ENCODE data around the gene RFC4. TPM values are rescaled to one million over a fixed set of nuclear protein-coding genes. Genes with fewer than 3 reads are reported as not detected.
A peak's percentile ranks its signal among the peaks of the same experiment; 100 is the strongest.

The RFC4 gene
- total and polyA plus RNA-seq, 7 donors: 8.7 to 30.3 (median 16.4) TPM

GRCh38 chr3:186783731-186784515, 22.4 kb downstream of the RFC4 start:
- Histone ChIP-seq H3K4me3 (peak overlapping the region; percentile 76 to 94 (median 86)), H3K27me3 (no peaks in the 10 kb centered on the region), H3K9me3 (no peaks in the 10 kb centered on the region), H3K4me1 (peaks cover 0 to 54% (median 43%) of the 10 kb centered on the region in 4 donors), H3K27ac (peak overlapping the region; percentile 94 to 99 (median 97)), H3K36me3 (peaks cover 28 to 46% (median 44%) of the 10 kb centered on the region in 4 donors)
- 0% methylated on average over 56 of the region's 56 CpGs for WGBS, 2 donors
- DNase-seq: peak; percentile 94
- peak; percentile 94 to 95 (median 95) for TF ChIP-seq POLR2AphosphoS5 (IDR thresholded peaks at IDR 0.05)
- TF ChIP-seq POLR2A (IDR thresholded peaks at IDR 0.05): peak; percentile 33 to 35
- TF ChIP-seq CTCF (IDR thresholded peaks at IDR 0.05): no peak
- intact Hi-C loops (cut with DNase I): loop anchor here (5.0 kb wide), 2 partner anchors 217 to 847 kb away; partner anchors contain the start of genes TBCCD1 and TRA2B

- Histone ChIP-seq H3K27me3 (no peaks in the 10 kb centered on the region), H3K9me3 (no peaks in the 10 kb centered on the region), H3K36me3 (peaks cover 27 to 39% (median 37%) of the 10 kb centered on the region in 4 donors), H3K4me1 (peaks cover 0 to 47% (median 39%) of the 10 kb centered on the region in 4 donors), H3K27ac (peak within 1 kb of the TSS; percentile 94 to 99 (median 97)), H3K4me3 (peak within 1 kb of the TSS; percentile 76 to 94 (median 86))
- 0% methylated on average over 60 of the region's 60 CpGs for WGBS, 2 donors
- peak; percentile 95 to 99 (median 98) for TF ChIP-seq POLR2AphosphoS5 (IDR thresholded peaks at IDR 0.05)
- TF ChIP-seq POLR2A (IDR thresholded peaks at IDR 0.05): peak; percentile 90 to 98
- no peak for TF ChIP-seq CTCF (IDR thresholded peaks at IDR 0.05)
- peak in 2 of 4 donors; percentile 8 to 27 for TF ChIP-seq EP300 (IDR thresholded peaks at IDR 0.05)
- peak; percentile 95 for DNase-seq
- intact Hi-C loops (cut with DNase I): loop anchor here (5.0 kb wide), 2 partner anchors 216 to 846 kb away; partner anchors contain the start of genes TBCCD1 and TRA2B
Observed at GRCh38 chr3:186783058-186783730, 23.1 kb downstream of the RFC4 start, which contains the start of gene EIF4A2. TSS of gene EIF4A2 (plus strand) at chr3:186783577. CDS start at chr3:186783611, 34 bp downstream.

- H3K9me3 ChIP-seq: no peaks in the 10 kb centered on the region
- DNase-seq: no peak
- no peak for TF ChIP-seq CTCF (IDR thresholded peaks at IDR 0.05)
- peak overlapping the region; percentile 94 to 99 (median 97) for H3K27ac ChIP-seq
- peak overlapping the region; percentile 76 to 94 (median 86) for H3K4me3 ChIP-seq
- peaks cover 21 to 33% (median 31%) of the 10 kb centered on the region in 4 donors for H3K36me3 ChIP-seq
- WGBS, 2 donors: 1 to 5% methylated on average over 21 of the region's 21 CpGs
- intact Hi-C loops (cut with DNase I): loop anchor here (5.0 kb wide), 2 partner anchors 215 to 845 kb away; partner anchors contain the start of genes TBCCD1 and TRA2B
- H3K4me1 ChIP-seq: peaks cover 0 to 41% (median 33%) of the 10 kb centered on the region in 4 donors
- H3K27me3 ChIP-seq: no peaks in the 10 kb centered on the region
Observed at GRCh38 chr3:186782542-186783057, 23.7 kb downstream of the RFC4 start.

GRCh38 chr3:186779204-186779603, 27.1 kb downstream of the RFC4 start:
- H3K9me3 ChIP-seq: no peaks in the 10 kb centered on the region
- no peak overlapping the region for H3K27ac ChIP-seq
- H3K4me3 ChIP-seq: no peak overlapping the region
- H3K27me3 ChIP-seq: no peaks in the 10 kb centered on the region
- WGBS, 2 donors: 95 to 96% methylated on average over 5 of the region's 5 CpGs
- TF ChIP-seq POLR2AphosphoS5 (IDR thresholded peaks at IDR 0.05) (no peak), CTCF (IDR thresholded peaks at IDR 0.05) (no peak), EP300 (IDR thresholded peaks at IDR 0.05) (no peak), POLR2A (IDR thresholded peaks at IDR 0.05) (no peak)
- intact Hi-C loops (cut with DNase I): no loop called here
- peaks cover 0 to 7% (median 2%) of the 10 kb centered on the region in 4 donors for H3K4me1 ChIP-seq
- no peak for DNase-seq
- H3K36me3 ChIP-seq: no peaks in the 10 kb centered on the region
